CD4-positive, alpha-beta T cell treated with Interleukin-17A for 1 hour (primary cell): ENCODE results near the gene CMSS1.

Experiments
- DNase-seq: peaks from one replicate; pipeline ENCODE4 v3.0.0-alpha.2; 2020

Gene CMSS1

GRCh38 chr3:100159331-100160153 is 341.9 kb downstream of the CMSS1 start:
- no peak for DNase-seq

GRCh38 chr3:100160521-100160920 is 342.9 kb downstream of the CMSS1 start:
- no peak for DNase-seq

DNA sequence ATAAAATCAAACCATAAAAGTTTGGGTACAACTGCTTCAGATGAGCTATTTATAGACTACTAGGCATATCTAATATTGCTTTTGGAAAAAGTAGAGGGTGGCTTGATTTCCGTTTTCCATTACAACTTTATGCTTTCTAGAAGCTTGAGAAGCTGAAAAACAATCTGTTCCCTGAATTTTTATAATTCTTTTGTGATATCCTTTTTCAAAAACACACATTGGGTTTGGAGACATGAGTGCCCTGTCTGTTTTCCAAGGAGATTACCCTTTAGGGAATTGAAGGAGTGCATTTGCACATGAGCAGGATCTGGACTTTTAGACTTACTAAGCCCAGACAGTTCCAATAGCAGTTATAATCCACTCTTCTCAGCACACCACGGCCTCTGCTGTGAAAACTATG is 346.1 kb downstream of the CMSS1 start:
- no peak for DNase-seq

DNA sequence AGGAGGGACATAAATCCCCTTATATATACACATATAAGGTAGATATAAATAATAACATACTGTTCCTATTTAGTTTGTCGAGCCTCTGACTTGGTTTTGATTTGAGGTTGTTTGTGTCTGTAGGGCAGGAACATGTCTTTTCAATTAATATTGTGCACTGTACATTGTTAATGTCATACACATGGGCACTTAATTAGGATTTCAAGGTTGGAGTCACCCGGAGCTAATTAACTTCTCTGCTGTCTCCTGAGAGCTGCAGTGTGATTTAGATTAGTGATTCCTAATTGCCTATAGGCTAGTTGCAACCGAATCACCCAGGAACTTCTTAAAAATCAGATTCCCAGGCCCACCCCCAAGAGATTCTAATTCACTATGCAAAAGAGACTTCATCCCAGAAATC is 347.1 kb downstream of the CMSS1 start:
- no peak for DNase-seq

DNA sequence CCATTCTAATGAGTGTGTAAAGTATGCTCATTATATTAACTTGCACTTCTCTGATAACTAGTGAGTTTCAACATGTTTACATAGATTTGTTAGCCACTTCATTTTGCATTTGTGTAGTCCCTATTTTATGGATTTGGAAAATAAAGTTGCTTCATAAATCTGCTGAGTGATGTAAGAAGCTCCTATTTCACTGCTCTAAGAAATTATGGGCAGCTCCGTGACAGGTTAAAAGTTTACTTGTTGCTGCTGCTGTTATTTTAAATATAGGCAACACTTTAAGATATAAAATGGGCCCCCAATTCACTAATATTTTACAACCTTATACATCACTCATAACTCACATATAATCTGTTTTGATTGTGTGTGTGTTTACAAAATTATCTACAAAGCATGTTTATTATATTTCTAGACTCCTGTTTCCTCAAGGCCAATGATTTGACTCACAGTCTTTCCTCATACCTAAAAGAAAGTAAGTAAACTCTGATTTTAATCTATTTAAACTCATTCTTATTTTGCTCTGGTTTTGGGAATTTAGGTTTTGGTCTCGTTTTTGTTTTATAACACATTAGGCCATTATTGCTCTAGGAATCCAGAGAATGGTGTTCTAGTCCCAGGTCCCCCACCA is 348.4 kb downstream of the CMSS1 start:
- no peak for DNase-seq

GRCh38 chr3:100169201-100169920 is 351.7 kb downstream of the CMSS1 start:
- no peak for DNase-seq

GRCh38 chr3:100170486-100170885 is 352.8 kb downstream of the CMSS1 start:
- no peak for DNase-seq

DNA sequence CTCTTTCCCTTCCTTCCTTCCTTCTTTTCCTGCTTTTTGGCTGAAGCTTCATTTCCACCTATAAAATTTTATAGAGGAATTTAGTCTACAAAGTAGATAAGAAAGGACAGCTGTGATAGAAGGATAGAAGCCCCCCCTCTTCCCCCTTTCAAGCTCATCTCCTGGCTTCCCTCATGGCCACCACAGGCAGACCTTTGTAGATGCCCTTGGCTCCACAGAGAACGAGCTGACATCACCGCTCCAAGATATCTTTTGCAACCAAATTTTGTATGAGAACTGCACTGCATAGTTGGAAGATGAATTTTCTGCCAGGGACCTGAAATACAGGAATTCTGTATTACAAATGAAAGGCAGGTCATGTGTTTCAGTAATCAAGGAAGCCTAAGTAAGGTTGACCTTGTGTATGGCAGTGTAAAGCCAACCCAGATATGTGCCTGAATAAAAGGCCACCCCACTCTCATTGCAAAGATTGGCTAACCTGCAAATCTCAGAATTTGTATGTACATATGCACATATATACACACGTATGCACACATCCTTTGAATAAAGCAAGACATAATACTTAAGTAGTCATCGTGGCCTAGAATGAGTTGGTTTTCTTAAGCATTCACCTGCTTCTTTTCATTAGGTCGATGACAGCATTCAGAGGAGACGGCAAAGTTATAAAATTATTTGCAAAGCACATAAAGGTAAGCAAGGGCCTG is 353.7 kb downstream of the CMSS1 start:
- DNase-seq, result no peak

DNA sequence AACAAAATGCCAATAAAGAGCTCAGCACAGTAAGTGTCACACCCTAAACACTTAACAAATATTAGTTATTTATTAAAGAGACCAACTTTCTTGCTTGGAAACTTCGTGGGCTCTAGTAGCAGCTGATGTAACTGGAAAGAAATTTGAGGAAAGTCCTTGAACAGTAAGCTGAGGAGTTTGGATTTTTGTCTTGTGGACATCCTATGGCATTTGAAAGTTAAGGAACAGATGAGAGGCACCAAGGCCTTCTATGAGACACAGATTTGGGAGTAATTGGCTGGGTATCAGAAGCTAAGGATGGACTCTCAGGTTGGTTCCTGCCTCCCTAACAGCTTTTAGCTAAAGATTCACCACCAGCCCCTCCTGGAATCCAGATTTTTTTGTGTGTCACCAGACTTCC is 356.3 kb downstream of the CMSS1 start:
- DNase-seq, result no peak

DNA sequence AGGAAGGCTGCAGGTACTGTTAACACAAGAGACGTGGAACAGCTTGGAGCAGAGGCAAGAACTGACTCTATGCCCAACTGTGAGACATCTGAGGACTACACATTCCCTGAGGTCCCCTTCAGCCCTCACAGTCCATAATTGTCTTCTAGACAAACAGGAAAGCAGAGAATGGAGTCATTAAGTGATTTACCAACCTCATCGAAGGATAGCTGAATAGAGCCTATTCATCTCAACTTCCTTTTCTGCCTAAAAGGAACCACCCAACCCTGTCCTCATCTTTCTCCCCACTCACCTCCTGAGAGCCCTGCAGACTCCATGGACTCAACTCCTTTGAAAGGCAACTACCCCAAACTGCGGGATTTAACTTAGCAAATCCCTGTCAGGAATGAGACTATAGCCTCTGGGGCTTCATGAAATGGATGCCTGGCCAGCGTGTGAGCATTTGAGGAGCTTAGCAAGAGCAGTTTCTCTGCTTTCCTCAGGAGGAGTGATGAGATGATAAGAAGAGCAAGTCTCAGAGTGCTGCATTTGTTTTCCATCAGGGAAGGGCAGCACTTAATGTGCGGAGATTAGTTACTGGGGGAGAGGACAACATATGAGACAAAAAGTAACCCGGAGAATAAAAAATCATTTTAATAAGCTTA is 358.1 kb downstream of the CMSS1 start:
- DNase-seq, result no peak

DNA sequence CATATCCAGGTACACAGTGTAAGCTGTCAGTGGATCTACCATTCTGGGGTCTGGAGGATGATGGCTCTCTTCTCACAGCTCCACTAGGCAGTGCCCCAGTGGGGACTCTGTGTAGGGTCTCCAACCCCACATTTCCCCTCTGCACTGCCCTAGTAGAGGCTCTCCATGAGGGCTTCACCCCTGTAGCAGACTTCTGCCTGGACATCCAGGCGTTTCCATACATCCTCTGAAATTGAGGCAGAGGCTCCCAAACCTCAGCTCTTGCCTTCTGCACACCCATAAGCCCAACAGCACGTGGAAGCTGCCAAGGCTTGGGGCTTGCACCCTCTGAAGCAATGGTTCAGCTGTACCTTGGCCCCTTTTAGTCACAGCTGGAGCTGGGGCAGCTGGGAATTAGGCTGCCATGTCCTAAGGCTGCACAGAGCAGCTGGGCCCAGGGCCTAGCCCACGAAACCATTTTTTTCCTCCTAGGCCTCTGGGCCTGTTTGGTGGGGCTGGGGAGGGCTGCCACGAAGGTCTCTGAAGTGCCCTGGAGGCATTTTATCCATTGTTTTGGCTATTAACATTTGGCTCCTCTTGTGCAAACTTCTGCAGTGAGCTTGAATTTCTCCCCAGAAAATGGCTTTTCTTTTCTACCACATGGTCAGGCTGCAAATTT is 362.2 kb downstream of the CMSS1 start:
- DNase-seq, result no peak

- DNase-seq, result no peak
Measured at GRCh38 chr3:100183608-100184125, 366.0 kb downstream of the CMSS1 start.

- DNase-seq, result no peak
Measured at GRCh38 chr3:100184948-100185570, 367.4 kb downstream of the CMSS1 start.

GRCh38 chr3:100185847-100186246 is 368.2 kb downstream of the CMSS1 start:
- no peak for DNase-seq

DNA sequence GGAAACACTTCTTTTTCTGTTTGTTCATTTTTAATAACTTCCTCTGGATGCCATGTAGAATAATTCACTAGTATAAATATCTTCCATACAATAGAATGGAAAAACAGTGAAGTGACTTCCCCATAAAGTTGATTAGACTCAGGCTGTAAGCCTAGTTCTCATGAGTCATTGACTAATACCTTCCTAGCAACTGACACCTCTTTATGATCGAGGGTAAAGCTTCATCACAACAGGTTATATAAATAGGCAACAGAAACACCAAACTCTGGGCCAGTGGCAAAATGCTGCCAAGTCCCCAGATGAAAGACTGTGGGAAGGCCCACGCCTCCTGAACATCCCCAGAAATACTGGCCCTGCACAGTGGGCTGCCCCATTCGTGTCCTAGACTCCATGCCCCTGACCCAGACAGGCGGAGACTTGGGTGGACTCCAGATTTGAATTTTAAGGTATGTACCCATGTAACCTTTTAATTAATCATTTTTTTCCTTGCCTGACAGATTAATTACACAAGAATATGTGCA is 371.8 kb downstream of the CMSS1 start:
- no peak for DNase-seq

DNA sequence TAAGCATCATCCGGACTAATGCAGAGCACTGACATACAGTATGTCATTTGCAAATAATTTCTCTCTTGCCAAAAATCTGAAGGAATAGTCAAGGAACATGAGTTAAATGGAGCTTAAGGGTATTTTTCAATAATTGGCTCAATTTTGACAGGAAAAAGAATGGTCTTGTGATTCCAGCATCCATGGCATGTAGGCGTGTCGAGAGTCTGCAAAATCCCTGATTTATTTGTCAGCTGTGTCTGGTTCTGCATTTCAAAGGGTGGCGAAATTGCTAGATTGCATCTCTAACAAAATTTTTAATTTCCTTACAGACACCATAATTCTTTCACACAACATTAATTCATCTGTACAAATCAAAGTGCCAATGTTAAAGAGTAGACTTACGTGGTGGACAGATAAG is 377.7 kb downstream of the CMSS1 start:
- no peak for DNase-seq

- no peak for DNase-seq
Measured at GRCh38 chr3:100197876-100198275, 380.2 kb downstream of the CMSS1 start.

DNA sequence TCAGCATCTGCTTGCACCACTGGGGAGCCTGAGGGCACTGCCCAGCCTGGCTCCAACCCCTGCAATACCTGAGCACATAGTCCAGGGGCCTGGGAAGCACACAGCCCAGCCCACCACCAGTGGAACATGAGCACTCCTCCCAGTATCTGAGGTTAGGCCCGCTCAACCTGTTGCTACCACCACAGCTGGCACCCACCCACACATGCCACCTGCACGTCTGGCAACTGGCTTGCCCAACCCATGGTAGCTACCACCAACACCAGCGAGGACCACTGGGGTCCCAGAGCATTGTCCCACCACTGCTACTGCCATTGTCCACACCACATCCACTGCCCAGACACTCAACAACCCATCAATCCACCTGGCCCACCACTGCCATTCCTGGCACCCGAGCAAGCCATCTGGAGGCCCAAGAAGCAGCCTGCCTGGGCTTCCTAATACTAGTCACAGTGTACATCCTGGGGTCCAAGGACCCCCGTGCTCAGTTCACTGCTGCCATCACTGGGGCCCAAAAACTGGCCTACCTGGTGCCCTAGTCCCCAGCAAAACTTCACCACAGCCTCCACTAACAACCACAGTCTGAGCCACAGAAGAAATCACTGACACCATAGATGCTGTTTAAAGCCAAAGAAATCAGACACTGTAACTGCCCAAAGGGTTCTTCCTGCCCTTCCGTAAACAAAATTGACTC is 381.1 kb downstream of the CMSS1 start:
- DNase-seq, result no peak

DNA sequence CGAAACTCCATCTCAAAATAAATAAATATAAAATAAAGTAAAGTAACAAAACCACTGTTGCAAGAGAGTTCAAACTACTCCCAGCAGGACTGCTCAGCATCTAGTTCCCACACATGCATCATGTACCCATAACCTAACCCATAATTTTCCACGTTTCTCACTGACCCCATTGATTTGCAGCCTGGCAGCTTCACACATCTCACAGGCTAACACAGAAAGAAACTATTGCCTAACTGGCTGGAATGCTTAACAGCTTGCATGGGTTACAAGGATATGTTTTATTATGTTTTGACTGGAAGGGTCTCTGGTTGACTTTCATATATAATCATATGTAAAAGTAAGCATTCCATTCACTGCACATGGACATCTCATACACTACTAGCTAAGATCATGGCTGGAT is 387.5 kb downstream of the CMSS1 start:
- no peak for DNase-seq

- DNase-seq, result no peak
Measured at GRCh38 chr3:100206687-100207086, 389.0 kb downstream of the CMSS1 start.

- DNase-seq, result no peak
Measured at GRCh38 chr3:100207886-100208285, 390.2 kb downstream of the CMSS1 start.
